HG03175 (cell line): ENCODE measurements around the gene SUGCT.

Experiments used
- ATAC-seq: cut with Tn5 transposase; IDR thresholded peaks from one replicate; pipeline ENCODE4 v1.9.1; 2021; ENCODE audit warnings: mild to moderate bottlenecking, moderate library complexity; ENCODE audit not compliant: unreplicated experiment

The SUGCT gene

GRCh38 chr7:40315277-40315676 lies 180.5 kb downstream of the SUGCT start:
- ATAC-seq, result no peak

- no peak for ATAC-seq
Observed at GRCh38 chr7:40316176-40316575, 181.4 kb downstream of the SUGCT start.

DNA sequence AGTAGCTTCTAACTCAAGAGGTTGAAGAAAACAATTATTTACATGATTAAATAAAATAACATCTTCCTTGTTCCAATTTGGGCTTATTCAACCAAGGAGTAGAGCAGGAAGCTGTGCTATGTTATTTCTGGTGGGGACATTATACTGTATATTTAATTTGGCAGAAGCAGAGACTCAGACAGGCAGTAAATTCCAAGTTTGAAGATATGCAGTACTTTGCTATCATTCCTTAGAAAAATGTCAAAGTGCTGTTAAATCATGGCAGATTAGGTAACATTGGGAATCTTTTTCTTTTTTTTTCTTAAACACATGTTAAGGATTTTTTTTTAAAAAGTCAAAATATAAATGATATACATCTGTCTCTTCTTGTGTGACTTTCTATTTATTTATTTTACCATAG lies 190.1 kb downstream of the SUGCT start:
- ATAC-seq, result no peak

DNA sequence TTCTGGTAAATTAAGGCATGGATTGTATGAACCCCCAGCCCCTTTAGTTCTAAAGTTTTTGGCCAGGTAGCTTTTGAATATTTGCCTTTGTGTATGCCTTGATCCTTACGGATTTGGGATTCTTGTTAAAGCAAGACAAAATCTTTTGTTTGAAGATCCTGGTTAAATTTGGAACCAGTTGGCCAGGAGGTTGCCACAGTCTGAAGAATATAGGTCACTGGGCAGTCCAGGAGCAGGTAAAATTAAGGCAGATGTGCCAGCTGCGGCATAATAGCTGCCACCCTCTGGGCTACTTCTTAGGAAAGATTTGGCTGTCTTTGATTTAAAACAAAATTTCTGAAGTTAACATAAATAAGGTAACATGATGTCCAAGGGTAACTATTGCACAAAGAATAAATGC lies 192.3 kb downstream of the SUGCT start:
- ATAC-seq, result no peak

- ATAC-seq, result no peak
Observed at GRCh38 chr7:40327873-40328272, 193.1 kb downstream of the SUGCT start.

DNA sequence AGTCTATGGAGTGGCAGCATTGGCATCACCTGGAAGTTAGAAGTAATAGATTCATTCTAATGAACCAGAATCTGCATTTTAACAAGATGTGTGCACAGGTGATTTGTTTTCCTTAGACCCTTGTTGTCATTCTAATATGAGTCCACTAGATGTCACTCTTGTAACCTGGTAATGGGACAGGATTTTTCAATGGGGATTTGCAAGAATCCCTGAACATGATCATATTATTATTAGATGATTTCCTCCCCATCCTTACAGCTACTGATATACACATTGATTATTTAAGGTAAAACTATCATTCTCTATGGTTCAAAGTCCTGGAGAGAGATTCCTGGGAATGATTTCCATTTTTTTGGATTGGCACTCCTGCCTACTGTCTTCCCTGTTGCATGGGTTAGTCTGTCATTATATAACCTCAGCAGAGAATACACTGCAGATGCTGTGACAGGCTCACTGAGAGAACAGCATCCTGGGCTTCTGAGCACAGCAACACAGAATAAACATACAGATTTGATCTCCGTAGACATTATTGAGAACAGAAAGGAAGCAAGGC lies 194.9 kb downstream of the SUGCT start:
- ATAC-seq, result no peak

- ATAC-seq, result no peak
Observed at GRCh38 chr7:40330408-40330807, 195.6 kb downstream of the SUGCT start.

GRCh38 chr7:40331915-40332314 lies 197.1 kb downstream of the SUGCT start:
- no peak for ATAC-seq

DNA sequence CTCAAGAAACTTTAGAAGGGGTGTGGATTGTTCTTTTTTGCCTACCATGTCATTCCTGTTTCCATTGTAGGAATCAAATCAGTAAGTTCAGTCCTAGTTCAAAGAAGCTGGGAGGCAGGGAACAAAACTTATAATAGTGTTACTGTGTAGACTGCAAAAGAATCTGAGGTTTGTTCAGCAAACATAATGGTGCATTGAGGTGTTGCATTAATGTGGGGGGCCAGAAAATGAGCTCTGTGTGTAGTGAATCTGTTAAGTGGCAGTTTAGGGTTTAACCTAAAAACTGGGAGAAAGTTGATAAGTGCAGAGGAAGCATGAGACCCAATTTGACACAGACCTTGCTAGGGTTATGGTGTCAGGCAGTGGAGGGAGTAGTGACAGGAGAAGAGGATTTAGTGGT lies 197.7 kb downstream of the SUGCT start:
- ATAC-seq, result no peak

- no peak for ATAC-seq
Observed at GRCh38 chr7:40341836-40342235, 207.0 kb downstream of the SUGCT start.

GRCh38 chr7:40346554-40346953 lies 211.7 kb downstream of the SUGCT start:
- no peak for ATAC-seq

DNA sequence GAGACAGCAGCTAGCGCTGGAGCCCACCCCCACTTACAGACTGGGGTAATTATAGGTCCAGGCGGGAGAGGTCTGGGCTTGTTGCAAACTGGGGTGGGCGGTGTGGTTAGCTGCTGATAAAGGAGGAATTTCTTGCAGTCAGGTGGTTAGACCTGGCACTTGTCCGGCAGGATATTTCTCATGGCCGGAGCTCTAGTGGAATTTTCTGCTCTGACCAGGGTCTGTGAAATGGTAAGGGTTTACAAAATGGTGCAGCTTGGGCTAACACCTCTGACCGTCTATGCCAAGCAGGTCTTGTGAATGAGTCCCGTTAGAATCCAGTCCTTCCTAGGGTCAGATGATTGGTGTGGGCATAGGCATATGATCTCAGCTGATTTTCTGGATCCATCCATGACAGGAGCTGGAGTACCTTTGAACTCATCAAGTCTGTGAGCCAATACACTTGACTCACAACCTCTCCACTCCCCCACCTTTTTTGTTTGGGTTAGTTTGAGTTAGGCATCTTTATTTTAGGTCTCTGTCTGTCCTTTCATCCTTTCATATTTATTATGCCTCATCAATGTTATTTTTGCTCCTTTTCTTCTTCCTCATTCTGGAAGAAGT lies 213.4 kb downstream of the SUGCT start:
- ATAC-seq, result no peak

GRCh38 chr7:40350100-40350499 lies 215.3 kb downstream of the SUGCT start:
- no peak for ATAC-seq

DNA sequence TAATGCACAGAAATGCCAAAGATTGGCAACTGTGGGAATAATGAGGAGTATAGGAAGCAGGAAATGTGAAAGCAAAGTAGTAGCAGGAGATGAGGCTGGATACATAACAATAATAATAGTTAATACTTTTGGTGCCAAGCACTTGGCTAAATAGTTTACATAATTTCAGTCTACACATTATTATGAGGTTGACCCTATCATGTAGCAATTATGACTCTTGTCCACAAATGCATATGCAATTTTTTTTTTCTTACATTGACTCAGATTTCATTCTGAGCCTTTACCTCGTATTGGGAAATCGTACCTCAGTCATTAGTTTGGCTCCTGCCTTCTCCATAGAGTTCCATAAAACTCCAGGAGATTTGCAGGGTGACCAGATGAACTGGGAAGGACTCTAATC lies 219.9 kb downstream of the SUGCT start:
- no peak for ATAC-seq

GRCh38 chr7:40356312-40356711 lies 221.5 kb downstream of the SUGCT start:
- no peak for ATAC-seq

GRCh38 chr7:40356871-40357709 lies 222.3 kb downstream of the SUGCT start:
- ATAC-seq, result no peak

GRCh38 chr7:40369641-40370277 lies 235.0 kb downstream of the SUGCT start:
- ATAC-seq, result no peak

GRCh38 chr7:40371806-40372440 lies 237.1 kb downstream of the SUGCT start:
- no peak for ATAC-seq

- ATAC-seq, result no peak
Observed at GRCh38 chr7:40374575-40374974, 239.8 kb downstream of the SUGCT start.

DNA sequence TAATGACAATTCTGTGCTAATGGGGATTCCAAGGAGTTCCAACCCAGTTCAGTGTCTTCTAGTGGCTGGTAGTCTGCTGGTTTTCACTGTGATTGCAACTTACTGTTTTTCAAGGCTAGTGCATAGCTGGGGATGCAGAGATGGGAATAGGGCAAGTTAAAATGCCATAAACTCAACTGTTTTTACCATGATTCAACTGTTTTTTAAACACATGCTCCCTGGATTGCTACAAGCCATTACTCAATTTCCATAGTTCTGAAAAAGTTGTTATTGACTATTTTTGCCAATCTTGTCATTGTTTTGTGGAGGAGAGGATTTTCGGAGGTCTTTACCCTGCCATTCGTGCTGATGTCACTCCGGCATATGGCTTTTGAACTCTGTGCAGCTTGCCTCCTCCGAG lies 245.3 kb downstream of the SUGCT start:
- ATAC-seq, result no peak

- no peak for ATAC-seq
Observed at GRCh38 chr7:40382145-40382544, 247.3 kb downstream of the SUGCT start.
